ENCODE measurements around the gene COMT. TPM values are rescaled to one million over a fixed set of nuclear protein-coding genes. Genes with fewer than 3 reads are reported as not detected.

Gene COMT
- total and polyA plus RNA-seq, 9 of the 15 experiments (the other 6 are each of a cell fraction or from before 2014, with no cell fraction given), result 12.5 to 351 (median 155) TPM

GRCh38 chr22:19983741-19984140 is 42.2 kb downstream of the COMT start (continued):
- TF ChIP-seq ZNF407 (IDR thresholded peaks at IDR 0.05; ENCODE audit: low read depth) (no peak), RFX7 (CRISPR knock-in tag; IDR thresholded peaks at IDR 0.05) (no peak), ZNF197 (CRISPR knock-in tag; IDR thresholded peaks at IDR 0.05; ENCODE audit: low read depth) (no peak), ZNF3 (CRISPR knock-in tag; IDR thresholded peaks at IDR 0.05) (no peak), THAP12 (CRISPR knock-in tag; IDR thresholded peaks at IDR 0.05) (no peak), ELF4 (CRISPR knock-in tag; IDR thresholded peaks at IDR 0.05) (no peak), HNRNPUL1 (IDR thresholded peaks at IDR 0.05; ENCODE audit: low read length) (no peak), PTBP1 (IDR thresholded peaks at IDR 0.05; ENCODE audit: low read depth, low read length) (0 out of 2 replicates have a peak, but pooled peaks have one; percentile 36), SRF (CRISPR knock-in tag; IDR thresholded peaks at IDR 0.05) (0 out of 4 replicates have a peak, but pooled peaks of 1 of the 2 experiments have one; percentile 16), BHLHE40 (IDR thresholded peaks at IDR 0.05; ENCODE audit: low read length) (no peak), HDAC8 (tag; IDR thresholded peaks at IDR 0.05) (0 out of 2 replicates have a peak, but pooled peaks have one; percentile 12), ARHGAP35 (IDR thresholded peaks at IDR 0.05; ENCODE audit: partially characterized antibody) (no peak), ZNF589 (CRISPR knock-in tag; IDR thresholded peaks at IDR 0.05; ENCODE audit: low read depth) (no peak), L3MBTL2 (IDR thresholded peaks at IDR 0.05) (no peak), RB1 (IDR thresholded peaks at IDR 0.05; ENCODE audit: low read depth) (no peak), DEAF1 (CRISPR knock-in tag; IDR thresholded peaks at IDR 0.05) (no peak), FIP1L1 (IDR thresholded peaks at IDR 0.05; ENCODE audit: low read depth, low read length, poor library complexity, severe bottlenecking) (no peak)
